ENCODE data around the gene TRIM10.

Gene TRIM10

DNA sequence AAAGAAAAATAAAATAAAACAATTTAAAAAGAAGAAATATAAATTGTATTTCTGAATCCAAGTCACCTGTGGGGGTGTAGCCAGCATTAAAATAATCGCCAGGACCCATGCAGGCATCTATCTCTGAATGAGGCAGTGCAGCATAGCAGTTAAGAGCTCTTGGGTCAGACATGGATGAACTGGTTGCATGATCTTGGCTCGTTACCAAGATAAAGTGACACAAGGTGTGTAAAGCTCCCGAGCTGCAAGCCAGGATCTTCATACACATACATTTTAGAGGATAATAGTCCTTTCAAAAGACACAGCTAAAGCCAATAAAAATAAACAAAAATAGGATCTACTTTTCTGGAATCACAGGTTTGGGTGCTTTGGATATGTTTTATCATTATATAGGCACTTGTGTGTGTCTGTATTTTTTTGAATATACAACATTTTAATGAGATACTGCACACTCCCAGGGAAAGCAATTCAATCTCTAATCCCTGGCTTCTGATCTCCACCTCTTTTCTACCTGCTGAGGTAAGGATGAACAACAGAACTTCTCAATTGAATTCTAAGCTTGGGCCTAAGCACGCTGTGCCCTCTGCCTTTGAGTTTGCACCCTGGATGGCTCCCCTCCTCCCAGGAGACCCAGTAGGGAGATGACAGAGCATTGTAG, 8.9 kb downstream of the TRIM10 start:
- Histone ChIP-seq H3K4me2 (ENCODE audit: low read depth, low read length) (no peak overlapping the region), H3K4me3 (ENCODE audit: low read length) (no peak overlapping the region), H3K9me2 (replicated peaks; ENCODE audit: insufficient read depth, low read length) (no peaks in the 10 kb centered on the region), H3K9ac (ENCODE audit: low read length) (no peak overlapping the region), H4K20me1 (ENCODE audit: insufficient read depth, low read length) (no peaks in the 10 kb centered on the region), H3K27ac (ENCODE audit: low read length) (no peak overlapping the region), H3K79me2 (ENCODE audit: low read length) (no peaks in the 10 kb centered on the region), H2AFZ (ENCODE audit: low read length) (no peak overlapping the region), H3K9me3 (replicated peaks; ENCODE audit: insufficient read depth, low read length) (no peaks in the 10 kb centered on the region), H3K36me3 (replicated peaks; ENCODE audit: insufficient read depth, low read length) (no peaks in the 10 kb centered on the region), H3F3A (ENCODE audit: insufficient read depth, low read length) (no peaks in the 10 kb centered on the region), H3K4me1 (ENCODE audit: low read length) (no peaks in the 10 kb centered on the region), H3K27me3 (replicated peaks; ENCODE audit: insufficient read depth, low read length) (0 out of 2 replicates have a peak, but pooled peaks cover 12% of the 10 kb centered on the region)
- no peak for DNase-seq
- TF ChIP-seq EZH2phosphoT487 (IDR thresholded peaks at IDR 0.05; ENCODE audit: low read length) (no peak), EZH2 (optimal IDR thresholded peaks at IDR 0.05; ENCODE audit: low read depth, low read length) (no peak)
- TF ChIP-seq, protein P1, sequence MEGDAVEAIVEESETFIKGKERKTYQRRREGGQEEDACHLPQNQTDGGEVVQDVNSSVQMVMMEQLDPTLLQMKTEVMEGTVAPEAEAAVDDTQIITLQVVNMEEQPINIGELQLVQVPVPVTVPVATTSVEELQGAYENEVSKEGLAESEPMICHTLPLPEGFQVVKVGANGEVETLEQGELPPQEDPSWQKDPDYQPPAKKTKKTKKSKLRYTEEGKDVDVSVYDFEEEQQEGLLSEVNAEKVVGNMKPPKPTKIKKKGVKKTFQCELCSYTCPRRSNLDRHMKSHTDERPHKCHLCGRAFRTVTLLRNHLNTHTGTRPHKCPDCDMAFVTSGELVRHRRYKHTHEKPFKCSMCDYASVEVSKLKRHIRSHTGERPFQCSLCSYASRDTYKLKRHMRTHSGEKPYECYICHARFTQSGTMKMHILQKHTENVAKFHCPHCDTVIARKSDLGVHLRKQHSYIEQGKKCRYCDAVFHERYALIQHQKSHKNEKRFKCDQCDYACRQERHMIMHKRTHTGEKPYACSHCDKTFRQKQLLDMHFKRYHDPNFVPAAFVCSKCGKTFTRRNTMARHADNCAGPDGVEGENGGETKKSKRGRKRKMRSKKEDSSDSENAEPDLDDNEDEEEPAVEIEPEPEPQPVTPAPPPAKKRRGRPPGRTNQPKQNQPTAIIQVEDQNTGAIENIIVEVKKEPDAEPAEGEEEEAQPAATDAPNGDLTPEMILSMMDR (IDR thresholded peaks at IDR 0.05; ENCODE audit: low read length), result no peak

GRCh38 chr6:30151580-30151979, 9.4 kb downstream of the TRIM10 start:
- no peaks in the 10 kb centered on the region for H3K9me3 ChIP-seq (replicated peaks; ENCODE audit: insufficient read depth, low read length)
- H3F3A ChIP-seq (ENCODE audit: insufficient read depth, low read length), result no peaks in the 10 kb centered on the region
- no peaks in the 10 kb centered on the region for H3K79me2 ChIP-seq (ENCODE audit: low read length)
- TF ChIP-seq, protein P1 (IDR thresholded peaks at IDR 0.05; ENCODE audit: low read length), result no peak
- TF ChIP-seq EZH2phosphoT487 (IDR thresholded peaks at IDR 0.05; ENCODE audit: low read length) (no peak), EZH2 (optimal IDR thresholded peaks at IDR 0.05; ENCODE audit: low read depth, low read length) (no peak)
- no peak overlapping the region for H3K27ac ChIP-seq (ENCODE audit: low read length)
- no peak for DNase-seq
- H3K9ac ChIP-seq (ENCODE audit: low read length), result no peak overlapping the region
- H3K9me2 ChIP-seq (replicated peaks; ENCODE audit: insufficient read depth, low read length), result no peaks in the 10 kb centered on the region
- H3K4me3 ChIP-seq (ENCODE audit: low read length), result no peak overlapping the region
- H3K27me3 ChIP-seq (replicated peaks; ENCODE audit: insufficient read depth, low read length), result 0 out of 2 replicates have a peak, but pooled peaks cover 12% of the 10 kb centered on the region
- no peaks in the 10 kb centered on the region for H4K20me1 ChIP-seq (ENCODE audit: insufficient read depth, low read length)
- no peak overlapping the region for H3K4me2 ChIP-seq (ENCODE audit: low read depth, low read length)
- no peaks in the 10 kb centered on the region for H3K4me1 ChIP-seq (ENCODE audit: low read length)
- no peaks in the 10 kb centered on the region for H3K36me3 ChIP-seq (replicated peaks; ENCODE audit: insufficient read depth, low read length)
- H2AFZ ChIP-seq (ENCODE audit: low read length), result no peak overlapping the region

DNA sequence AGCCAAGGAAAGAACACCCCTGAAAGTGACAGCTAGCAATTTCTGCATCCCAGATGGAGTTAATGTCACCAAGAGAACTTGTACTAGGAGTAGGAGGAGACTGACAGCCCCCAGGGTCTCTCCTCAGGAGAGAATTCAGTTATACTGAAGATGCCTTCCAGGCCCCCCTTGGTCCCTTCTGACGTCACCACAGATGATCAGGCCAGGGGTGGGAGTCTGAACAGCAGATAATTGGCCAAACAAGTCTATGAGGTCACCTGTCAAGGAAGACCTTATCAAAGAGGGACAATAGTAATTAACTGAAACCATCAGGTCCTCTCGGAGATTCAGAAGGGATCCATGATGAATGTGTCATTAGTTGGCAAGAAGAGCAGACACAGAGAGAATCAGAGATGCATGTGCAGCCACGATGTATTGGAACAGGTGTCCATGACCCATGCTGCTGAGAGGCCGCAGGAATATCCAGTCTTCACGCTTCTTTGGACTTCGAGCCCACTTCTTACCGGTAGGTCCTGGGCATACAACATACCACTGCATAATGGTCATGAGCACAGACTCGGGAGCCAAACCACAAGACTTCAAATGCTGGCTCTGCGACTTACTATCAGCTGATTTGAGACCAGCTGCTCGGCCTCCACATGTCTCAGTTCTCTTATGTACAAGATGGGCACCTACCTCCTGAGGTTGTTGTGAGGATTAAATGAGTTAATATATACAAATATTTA, 10.2 kb downstream of the TRIM10 start:
- H3K4me3 ChIP-seq (ENCODE audit: low read length), result no peak overlapping the region
- no peaks in the 10 kb centered on the region for H4K20me1 ChIP-seq (ENCODE audit: insufficient read depth, low read length)

More for the DNA sequence above, 10.2 kb downstream of the TRIM10 start:
- Histone ChIP-seq H3K9me3 (replicated peaks; ENCODE audit: insufficient read depth, low read length) (no peaks in the 10 kb centered on the region), H2AFZ (ENCODE audit: low read length) (no peak overlapping the region), H3K36me3 (replicated peaks; ENCODE audit: insufficient read depth, low read length) (no peaks in the 10 kb centered on the region), H3K9me2 (replicated peaks; ENCODE audit: insufficient read depth, low read length) (no peaks in the 10 kb centered on the region), H3K27ac (ENCODE audit: low read length) (no peak overlapping the region), H3K9ac (ENCODE audit: low read length) (no peak overlapping the region), H3F3A (ENCODE audit: insufficient read depth, low read length) (no peaks in the 10 kb centered on the region), H3K79me2 (ENCODE audit: low read length) (no peaks in the 10 kb centered on the region), H3K27me3 (replicated peaks; ENCODE audit: insufficient read depth, low read length) (0 out of 2 replicates have a peak, but pooled peaks cover 12% of the 10 kb centered on the region), H3K4me1 (ENCODE audit: low read length) (no peaks in the 10 kb centered on the region), H3K4me2 (ENCODE audit: low read depth, low read length) (no peak overlapping the region)
- TF ChIP-seq EZH2 (optimal IDR thresholded peaks at IDR 0.05; ENCODE audit: low read depth, low read length) (no peak), EZH2phosphoT487 (IDR thresholded peaks at IDR 0.05; ENCODE audit: low read length) (no peak)
- TF ChIP-seq, protein P1 (IDR thresholded peaks at IDR 0.05; ENCODE audit: low read length), result no peak
- no peak for DNase-seq

Measured in MM.1S (cell line).